HepG2 (cell line): ENCODE measurements around the gene KCNK15. TPM values are rescaled to one million over a fixed set of nuclear protein-coding genes. Genes with fewer than 3 reads are reported as not detected.

Experiments
- ATAC-seq: fragments of 200-7000 bp; cut with Tn5 transposase; 3 replicates; pipeline ENCODE4 v1.9.1; 2020; ENCODE audit warnings: mild to moderate bottlenecking, moderate library complexity
- BruUV-seq: library from RNA; stranded (reverse); fragments of 400-500 nt; replicated peaks from 2 replicates; lab custom pipeline; 2021; lab: Mats Ljungman, UMichigan
- CTCF ChIA-PET: fragments of 300-600 bp; formaldehyde crosslinking; extraction: SDS; loops from one replicate; lab custom pipeline; 2021; ENCODE audit warnings: low total read pairs, inconsistent platforms, low intra/inter-chr PET ratio; lab: Yijun Ruan, JAX
- POLR2A ChIA-PET: fragments of 350-600 bp; sonication (Branson Sonifier 250); formaldehyde crosslinking; loops from one replicate; lab custom pipeline; 2020; ENCODE audit warnings: antibody characterized with exemption, inconsistent platforms; lab: Yijun Ruan, JAX
- DNase-seq: peaks from one replicate; pipeline ENCODE4 v3.0.0-alpha.2; 2015; ENCODE audit warnings: low spot score
- FAIRE-seq: peaks from 3 replicates; lab custom pipeline; 2011; peaks lifted over from hg19 to GRCh38; lab: Jason Lieb, UNC
- H2AFZ ChIP-seq: one replicate; pipeline ENCODE4 v1.6.1; 2011; ENCODE audit warnings: low read length, inconsistent platforms
- H3K27ac ChIP-seq: fragments of 300-600 bp; 3 replicates; pipeline ENCODE4 v1.8.0; 2011; ENCODE audit warnings: mixed run types, mild to moderate bottlenecking, mixed read lengths, low read length, inconsistent platforms; ENCODE audit not compliant: insufficient read depth; ENCODE audit errors: extremely low read length
- H3K27me3 ChIP-seq, 2 experiments: fragments of 200-600 bp in 1 of 2; 2 replicates in 1 of 2; 3 replicates in 1 of 2; pipeline versions ENCODE4 v1.6.0 to v1.8.0; 2011; ENCODE audit warnings: low read length in 2 of 2, mild to moderate bottlenecking in 2 of 2, moderate library complexity in 2 of 2, inconsistent platforms in 1 of 2; ENCODE audit not compliant: insufficient read depth in 2 of 2, control insufficient read depth in 1 of 2
- H3K36me3 ChIP-seq, 2 experiments: fragments of 200-600 bp in 1 of 2; replicated peaks in 1 of 2; 2 replicates in 1 of 2; 3 replicates in 1 of 2; pipeline versions ENCODE4 v1.5.1 to v1.8.0; 2011; ENCODE audit warnings: low read length in 2 of 2, inconsistent platforms in 1 of 2; ENCODE audit not compliant: insufficient read depth in 2 of 2, control insufficient read depth in 1 of 2
- H3K4me1 ChIP-seq: 2 replicates; pipeline ENCODE4 v1.5.1; 2012; ENCODE audit warnings: low read length, inconsistent platforms; ENCODE audit not compliant: insufficient read depth
- H3K4me2 ChIP-seq: 2 replicates; pipeline ENCODE4 v1.6.0; 2011; ENCODE audit warnings: low read depth, low read length, inconsistent platforms
- H3K4me3 ChIP-seq, 3 experiments: fragments of 200-600 bp in 1 of 3; sonication (generic), shearing (Covaris generic) in 1 of 3; replicated peaks in 1 of 3; 2 replicates each; pipeline ENCODE4 v1.5.1; 2011 to 2016; ENCODE audit warnings: low read length in 3 of 3, inconsistent platforms in 2 of 3, low read depth in 2 of 3, mild to moderate bottlenecking in 2 of 3, control low read depth in 1 of 3, mixed read lengths in 1 of 3; ENCODE audit not compliant: insufficient read depth in 1 of 3
- H3K79me2 ChIP-seq: one replicate; pipeline ENCODE4 v1.6.1; 2011; ENCODE audit warnings: low read length, inconsistent platforms; ENCODE audit not compliant: insufficient read depth
- H3K9ac ChIP-seq: 2 replicates; pipeline ENCODE4 v1.6.0; 2011; ENCODE audit warnings: mild to moderate bottlenecking, low read depth, low read length, inconsistent platforms; ENCODE audit not compliant: insufficient read depth
- H3K9me3 ChIP-seq: 2 replicates; pipeline ENCODE4 v1.5.1; 2012; ENCODE audit warnings: mild to moderate bottlenecking, low read length
- H4K20me1 ChIP-seq: 2 replicates; pipeline ENCODE4 v1.6.0; 2011; ENCODE audit warnings: inconsistent platforms, mild to moderate bottlenecking, low read length, moderate library complexity; ENCODE audit not compliant: insufficient read depth
- ATF4 ChIP-seq, 2 experiments: fragments of 450-650 bp in 1 of 2; sonication (generic) in 1 of 2; formaldehyde crosslinking; IDR thresholded peaks; 2 replicates each; pipeline versions ENCODE4 v1.5.0 to v1.8.0; 2020 to 2022; ENCODE audit warnings: mild to moderate bottlenecking in 1 of 2, missing genetic modification reagents in 1 of 2
- CEBPB ChIP-seq: IDR thresholded peaks from 2 replicates; pipeline ENCODE4 v1.6.1; 2011; ENCODE audit warnings: low read depth, low read length, improper control_type of control experiment, borderline replicate concordance
- CEBPG ChIP-seq: IDR thresholded peaks from 2 replicates; pipeline ENCODE4 v1.6.1; 2016
- FOSL2 ChIP-seq: sonication (generic); formaldehyde crosslinking; IDR thresholded peaks from 2 replicates; pipeline ENCODE4 v1.4.0; 2020; ENCODE audit warnings: missing genetic modification reagents
- PCBP1 ChIP-seq: fragments of 200-400 bp; formaldehyde crosslinking; IDR thresholded peaks from 2 replicates; pipeline ENCODE4 v1.6.1; 2017; ENCODE audit warnings: mild to moderate bottlenecking, low read depth, low read length, borderline replicate concordance
- RBM39 ChIP-seq: fragments of 200-400 bp; formaldehyde crosslinking; IDR thresholded peaks from one replicate; pipeline ENCODE4 v1.6.1; 2018; ENCODE audit warnings: antibody characterized with exemption, mild to moderate bottlenecking, low read depth, low read length; ENCODE audit not compliant: poor library complexity, severe bottlenecking
- SIX4 ChIP-seq: sonication (generic); formaldehyde crosslinking; IDR thresholded peaks from 2 replicates; pipeline ENCODE4 v1.4.0; 2020; ENCODE audit warnings: missing genetic modification reagents
- TCF7 ChIP-seq: sonication (generic); IDR thresholded peaks from 2 replicates; pipeline ENCODE4 v1.6.1; 2016; ENCODE audit warnings: antibody characterized with exemption, low read depth
- ZNF326 ChIP-seq: sonication (generic); formaldehyde crosslinking; IDR thresholded peaks from 2 replicates; pipeline ENCODE4 v1.4.0; 2020; ENCODE audit warnings: missing genetic modification reagents, borderline replicate concordance
- WGBS: methylation state at CpG from one replicate; pipeline ENCODE4 v1.1.6; 2017; ENCODE audit warnings: low lambda C conversion rate; 5-methylcytosine and 5-hydroxymethylcytosine counted together
- in situ Hi-C: cut with HindIII; loops from 2 replicates; pipeline ENCODE4 v1.10.0; 2017; ENCODE audit warnings: low pct_unique_long_range_greater_than_20kb; ENCODE audit not compliant: extremely low pct_ligation_motif_present
- intact Hi-C: fragments of 100-400 bp; cut with micrococcal nuclease; formaldehyde crosslinking; loops from one replicate; pipeline ENCODE4 v1.10.0; 2022; ENCODE audit not compliant: unreplicated experiment
- polyA plus RNA-seq, 8 experiments: library from polyadenylated mRNA; depleted of rRNA in 3 of 8; stranded (reverse) in 7 of 8; unstranded in 1 of 8; fragments of >200 nt; fragmentation: Illumina TruSeq in 4 of 8; extraction: Trizol in 4 of 8; gene quantifications; 2 replicates each; pipeline versions ENCODE4 v1.2.1 to v1.2.3, GENCODE V29; 2011 to 2016; ENCODE audit warnings: low read depth in 4 of 8, missing spikeins in 1 of 8, mixed read lengths in 1 of 8; ENCODE audit not compliant: insufficient read depth in 1 of 8
- total RNA-seq, 5 experiments: library from RNA; depleted of rRNA; stranded (reverse); fragments of >200 nt; fragmentation: Illumina TruSeq; extraction: Trizol; gene quantifications; 2 replicates each; pipeline ENCODE4 v1.2.3, GENCODE V29; 2016; ENCODE audit warnings: low read depth in 1 of 5

The KCNK15 gene
- total and polyA plus RNA-seq, 2 of the 13 experiments (the other 11 are each of a cell fraction or from before 2014, with no cell fraction given), result 0.03 TPM; not detected in 1

- TF ChIP-seq ZNF326 (CRISPR knock-in tag), result no peak
- TF ChIP-seq PCBP1, result no peak
These were observed 18.0 kb upstream of the KCNK15 start (continued) for GRCh38 chr20:44727651-44728050.

GRCh38 chr20:44728801-44729443, 16.7 kb upstream of the KCNK15 start:
- BruUV-seq, result no TSS peak

More at GRCh38 chr20:44728801-44729443, 16.7 kb upstream of the KCNK15 start:
- peak; percentile 40; the same call in 1 of the 2 replicates for TF ChIP-seq CEBPB
- TF ChIP-seq RBM39, result no peak
- TF ChIP-seq ATF4 (CRISPR knock-in tag; IDR thresholded peaks at IDR 0.05), result peak in 1 of 2 experiments; percentile 49; a peak in 1 of 4 replicates
- TF ChIP-seq SIX4 (CRISPR knock-in tag), result peak; percentile 39; the same call in 1 of the 2 replicates
- TF ChIP-seq FOSL2 (CRISPR knock-in tag), result 0 out of 2 replicates have a peak, but pooled peaks have one; percentile 15
- TF ChIP-seq CEBPG (CRISPR knock-in tag), result 0 out of 2 replicates have a peak, but pooled peaks have one; percentile 9
- no peak for TF ChIP-seq TCF7
- FAIRE-seq, result no peak
- in situ Hi-C loops, result no loop called here
- DNase-seq, result no peak
- ATAC-seq, result peak; percentile 11; the same call in 1 of the 3 replicates
- peaks cover 0 to 25% of the 10 kb centered on the region in 2 experiments; a peak in 2 of 5 replicates for H3K27me3 ChIP-seq
- WGBS, result 2% methylated on average over 9 of the region's 9 CpGs
- H3K9ac ChIP-seq, result no peak overlapping the region
- no peak overlapping the region for H3K4me3 ChIP-seq
- H2AFZ ChIP-seq, result no peak overlapping the region
- intact Hi-C loops, result no loop called here
- no peak overlapping the region for H3K27ac ChIP-seq
- ChIA-PET POLR2A (no interaction called here), CTCF (no interaction called here)
- no peaks in the 10 kb centered on the region for H3K9me3 ChIP-seq
- no peaks in the 10 kb centered on the region for H3K4me1 ChIP-seq
- no peaks in the 10 kb centered on the region for H4K20me1 ChIP-seq
- H3K4me2 ChIP-seq, result no peak overlapping the region
- no peaks in the 10 kb centered on the region for H3K79me2 ChIP-seq
- no peaks in the 10 kb centered on the region for H3K36me3 ChIP-seq
